ENCODE data around the gene ZEB2.

GRCh38 chr2:144356402-144356801 is 163.5 kb downstream of the ZEB2 start:
- no peak for TF ChIP-seq POLR2A (IDR thresholded peaks at IDR 0.05)
- no peak for TF ChIP-seq CTCF (IDR thresholded peaks at IDR 0.05)

Measured in breast epithelium (tissue), 3 donors.